HepG2 (cell line): ENCODE data around the gene RIIAD1. TPM values are rescaled to one million over a fixed set of nuclear protein-coding genes. Genes with fewer than 3 reads are reported as not detected.
A peak's percentile ranks its signal among the peaks of the same experiment; 100 is the strongest.

ENCODE experiments used
- DNMT1 ChIP-seq: sonication (generic); formaldehyde crosslinking; IDR thresholded peaks from 2 replicates; pipeline ENCODE4 v1.5.1; 2020; ENCODE audit warnings: mild to moderate bottlenecking, missing genetic modification reagents
- KMT2A ChIP-seq: sonication (generic); formaldehyde crosslinking; IDR thresholded peaks from 2 replicates; pipeline ENCODE4 v1.4.0; 2020; ENCODE audit warnings: missing genetic modification reagents
- NFKB2 ChIP-seq: sonication (generic); formaldehyde crosslinking; IDR thresholded peaks from 2 replicates; pipeline ENCODE4 v1.4.0; 2020; ENCODE audit warnings: missing genetic modification reagents, borderline replicate concordance
- TP53 ChIP-seq: sonication (generic); formaldehyde crosslinking; conservative IDR thresholded peaks from 2 replicates; pipeline ENCODE4 v1.4.0; 2020; ENCODE audit warnings: missing genetic modification reagents
- ZNF510 ChIP-seq: sonication (generic); formaldehyde crosslinking; IDR thresholded peaks from 2 replicates; pipeline ENCODE4 v1.4.0; 2020; ENCODE audit warnings: low read depth, mild to moderate bottlenecking, missing genetic modification reagents
- ZNF552 ChIP-seq: sonication (generic); formaldehyde crosslinking; IDR thresholded peaks from 2 replicates; pipeline ENCODE4 v1.9.0; 2022; ENCODE audit warnings: missing genetic modification reagents, mild to moderate bottlenecking, borderline replicate concordance
- ZNF883 ChIP-seq: sonication (generic); formaldehyde crosslinking; IDR thresholded peaks from 2 replicates; pipeline ENCODE4 v1.5.1; 2020; ENCODE audit warnings: mild to moderate bottlenecking, missing genetic modification reagents; ENCODE audit errors: not compliant biosample characterization
- ZSCAN25 ChIP-seq: sonication (generic); formaldehyde crosslinking; IDR thresholded peaks from 2 replicates; pipeline ENCODE4 v1.8.0; 2022; ENCODE audit warnings: mild to moderate bottlenecking, missing genetic modification reagents
- ZSCAN30 ChIP-seq: sonication (generic); formaldehyde crosslinking; IDR thresholded peaks from 2 replicates; pipeline ENCODE4 v1.5.0; 2020; ENCODE audit warnings: mild to moderate bottlenecking, missing genetic modification reagents
- polyA plus RNA-seq, 8 experiments: library from polyadenylated mRNA; depleted of rRNA in 3 of 8; stranded (reverse) in 7 of 8; unstranded in 1 of 8; fragments of >200 nt; fragmentation: Illumina TruSeq in 4 of 8; extraction: Trizol in 4 of 8; gene quantifications; 2 replicates each; pipeline versions ENCODE4 v1.2.1 to v1.2.3, GENCODE V29; 2011 to 2016; ENCODE audit warnings: low read depth in 4 of 8, missing spikeins in 1 of 8, mixed read lengths in 1 of 8; ENCODE audit not compliant: insufficient read depth in 1 of 8
- total RNA-seq, 5 experiments: library from RNA; depleted of rRNA; stranded (reverse); fragments of >200 nt; fragmentation: Illumina TruSeq; extraction: Trizol; gene quantifications; 2 replicates each; pipeline ENCODE4 v1.2.3, GENCODE V29; 2016; ENCODE audit warnings: low read depth in 1 of 5
- TF ChIP-seq, protein P1 (sequence below): sonication (generic); formaldehyde crosslinking; IDR thresholded peaks from 2 replicates; pipeline ENCODE4 v1.4.0; 2020; ENCODE audit warnings: missing genetic modification reagents
- TF ChIP-seq, protein P2 (sequence below): sonication (generic); formaldehyde crosslinking; IDR thresholded peaks from 2 replicates; pipeline ENCODE4 v1.5.1; 2020; ENCODE audit warnings: mild to moderate bottlenecking, moderate library complexity, missing genetic modification reagents
- TF ChIP-seq, protein P3 (sequence below): IDR thresholded peaks from 2 replicates; pipeline ENCODE4 v1.4.0; 2020; ENCODE audit warnings: mild to moderate bottlenecking, missing genetic modification reagents
- TF ChIP-seq, protein P4 (sequence below): sonication (generic); formaldehyde crosslinking; IDR thresholded peaks from 2 replicates; pipeline ENCODE4 v1.4.0; 2020; ENCODE audit warnings: mild to moderate bottlenecking, missing genetic modification reagents
- TF ChIP-seq, protein P5 (sequence below): sonication (generic); formaldehyde crosslinking; IDR thresholded peaks from 2 replicates; pipeline ENCODE4 v1.8.0; 2022; ENCODE audit warnings: missing genetic modification reagents, mild to moderate bottlenecking, borderline replicate concordance

RIIAD1 gene
- total and polyA plus RNA-seq, 2 of the 13 experiments (the other 11 are each of a cell fraction or from before 2014, with no cell fraction given) = not detected

DNA sequence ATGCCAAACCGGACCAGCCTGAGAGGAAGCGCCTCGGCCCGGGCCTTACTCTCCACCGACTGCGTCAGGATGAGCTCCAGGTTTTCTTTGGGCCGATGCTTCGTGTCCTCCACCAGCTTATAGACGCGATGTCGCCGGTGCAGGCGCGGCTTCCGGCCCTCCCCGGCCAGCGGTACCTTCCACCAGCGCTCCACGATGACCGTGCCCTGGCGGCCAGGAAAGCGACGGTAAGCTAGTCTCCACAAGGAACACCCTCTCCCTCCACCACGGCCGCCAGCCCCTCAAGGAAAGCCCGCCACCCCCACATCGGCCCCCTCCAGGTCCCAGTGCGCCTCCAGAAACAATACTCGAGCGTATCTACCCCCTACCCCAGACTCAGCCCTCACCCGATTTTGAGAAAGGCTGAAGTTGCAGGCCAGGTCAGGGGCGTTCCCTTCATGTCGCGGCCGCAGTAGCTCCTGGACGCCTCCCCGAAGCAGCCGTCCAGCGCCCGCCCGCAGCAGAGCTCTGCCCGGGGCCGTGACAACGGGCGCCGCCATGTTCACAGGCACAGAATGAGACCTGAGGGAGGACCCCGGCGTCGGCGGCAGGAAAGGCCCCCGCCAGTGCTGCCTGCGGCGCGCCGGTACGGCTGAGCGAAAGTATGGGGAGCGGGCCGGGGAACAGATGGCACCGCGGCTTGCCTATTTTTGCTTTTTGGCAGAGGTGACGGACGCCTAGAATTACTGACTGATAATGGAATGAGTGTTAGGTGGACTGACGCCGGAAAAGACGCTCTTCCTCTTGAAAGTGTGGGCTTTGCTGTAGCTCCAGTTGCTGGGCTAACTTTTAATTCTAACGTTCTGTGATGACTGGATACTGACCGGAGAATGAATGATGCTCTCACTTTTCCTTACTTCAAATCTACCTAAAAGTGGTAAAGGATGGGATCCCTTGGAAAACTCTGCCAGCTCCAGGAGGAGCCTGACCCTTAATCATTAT, 41.9 kb downstream of the RIIAD1 start, which contains the start of gene MRPL9 (continued):
- TF ChIP-seq ZSCAN30 (CRISPR knock-in tag) (peak; percentile 31; the same call in 1 of the 2 replicates), ZNF510 (CRISPR knock-in tag) (no peak), ZSCAN25 (CRISPR knock-in tag) (0 out of 2 replicates have a peak, but pooled peaks have one; percentile 44), DNMT1 (CRISPR knock-in tag) (0 out of 2 replicates have a peak, but pooled peaks have one; percentile 77), NFKB2 (CRISPR knock-in tag) (peak; percentile 82; the same call in 1 of the 2 replicates), ZNF552 (CRISPR knock-in tag) (no peak; the same call in 1 of the 2 replicates), TP53 (CRISPR knock-in tag) (peak; percentile 56), KMT2A (CRISPR knock-in tag) (peak; percentile 94), ZNF883 (CRISPR knock-in tag) (peak; percentile 79)
- TF ChIP-seq, protein P1, sequence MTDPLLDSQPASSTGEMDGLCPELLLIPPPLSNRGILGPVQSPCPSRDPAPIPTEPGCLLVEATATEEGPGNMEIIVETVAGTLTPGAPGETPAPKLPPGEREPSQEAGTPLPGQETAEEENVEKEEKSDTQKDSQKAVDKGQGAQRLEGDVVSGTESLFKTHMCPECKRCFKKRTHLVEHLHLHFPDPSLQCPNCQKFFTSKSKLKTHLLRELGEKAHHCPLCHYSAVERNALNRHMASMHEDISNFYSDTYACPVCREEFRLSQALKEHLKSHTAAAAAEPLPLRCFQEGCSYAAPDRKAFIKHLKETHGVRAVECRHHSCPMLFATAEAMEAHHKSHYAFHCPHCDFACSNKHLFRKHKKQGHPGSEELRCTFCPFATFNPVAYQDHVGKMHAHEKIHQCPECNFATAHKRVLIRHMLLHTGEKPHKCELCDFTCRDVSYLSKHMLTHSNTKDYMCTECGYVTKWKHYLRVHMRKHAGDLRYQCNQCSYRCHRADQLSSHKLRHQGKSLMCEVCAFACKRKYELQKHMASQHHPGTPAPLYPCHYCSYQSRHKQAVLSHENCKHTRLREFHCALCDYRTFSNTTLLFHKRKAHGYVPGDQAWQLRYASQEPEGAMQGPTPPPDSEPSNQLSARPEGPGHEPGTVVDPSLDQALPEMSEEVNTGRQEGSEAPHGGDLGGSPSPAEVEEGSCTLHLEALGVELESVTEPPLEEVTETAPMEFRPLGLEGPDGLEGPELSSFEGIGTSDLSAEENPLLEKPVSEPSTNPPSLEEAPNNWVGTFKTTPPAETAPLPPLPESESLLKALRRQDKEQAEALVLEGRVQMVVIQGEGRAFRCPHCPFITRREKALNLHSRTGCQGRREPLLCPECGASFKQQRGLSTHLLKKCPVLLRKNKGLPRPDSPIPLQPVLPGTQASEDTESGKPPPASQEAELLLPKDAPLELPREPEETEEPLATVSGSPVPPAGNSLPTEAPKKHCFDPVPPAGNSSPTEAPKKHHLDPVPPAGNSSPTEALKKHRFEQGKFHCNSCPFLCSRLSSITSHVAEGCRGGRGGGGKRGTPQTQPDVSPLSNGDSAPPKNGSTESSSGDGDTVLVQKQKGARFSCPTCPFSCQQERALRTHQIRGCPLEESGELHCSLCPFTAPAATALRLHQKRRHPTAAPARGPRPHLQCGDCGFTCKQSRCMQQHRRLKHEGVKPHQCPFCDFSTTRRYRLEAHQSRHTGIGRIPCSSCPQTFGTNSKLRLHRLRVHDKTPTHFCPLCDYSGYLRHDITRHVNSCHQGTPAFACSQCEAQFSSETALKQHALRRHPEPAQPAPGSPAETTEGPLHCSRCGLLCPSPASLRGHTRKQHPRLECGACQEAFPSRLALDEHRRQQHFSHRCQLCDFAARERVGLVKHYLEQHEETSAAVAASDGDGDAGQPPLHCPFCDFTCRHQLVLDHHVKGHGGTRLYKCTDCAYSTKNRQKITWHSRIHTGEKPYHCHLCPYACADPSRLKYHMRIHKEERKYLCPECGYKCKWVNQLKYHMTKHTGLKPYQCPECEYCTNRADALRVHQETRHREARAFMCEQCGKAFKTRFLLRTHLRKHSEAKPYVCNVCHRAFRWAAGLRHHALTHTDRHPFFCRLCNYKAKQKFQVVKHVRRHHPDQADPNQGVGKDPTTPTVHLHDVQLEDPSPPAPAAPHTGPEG (CRISPR knock-in tag) = peak; percentile 96
- TF ChIP-seq, protein P2, sequence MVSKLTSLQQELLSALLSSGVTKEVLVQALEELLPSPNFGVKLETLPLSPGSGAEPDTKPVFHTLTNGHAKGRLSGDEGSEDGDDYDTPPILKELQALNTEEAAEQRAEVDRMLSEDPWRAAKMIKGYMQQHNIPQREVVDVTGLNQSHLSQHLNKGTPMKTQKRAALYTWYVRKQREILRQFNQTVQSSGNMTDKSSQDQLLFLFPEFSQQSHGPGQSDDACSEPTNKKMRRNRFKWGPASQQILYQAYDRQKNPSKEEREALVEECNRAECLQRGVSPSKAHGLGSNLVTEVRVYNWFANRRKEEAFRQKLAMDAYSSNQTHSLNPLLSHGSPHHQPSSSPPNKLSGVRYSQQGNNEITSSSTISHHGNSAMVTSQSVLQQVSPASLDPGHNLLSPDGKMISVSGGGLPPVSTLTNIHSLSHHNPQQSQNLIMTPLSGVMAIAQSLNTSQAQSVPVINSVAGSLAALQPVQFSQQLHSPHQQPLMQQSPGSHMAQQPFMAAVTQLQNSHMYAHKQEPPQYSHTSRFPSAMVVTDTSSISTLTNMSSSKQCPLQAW (CRISPR knock-in tag) = peak; percentile 79
- TF ChIP-seq, protein P3, sequence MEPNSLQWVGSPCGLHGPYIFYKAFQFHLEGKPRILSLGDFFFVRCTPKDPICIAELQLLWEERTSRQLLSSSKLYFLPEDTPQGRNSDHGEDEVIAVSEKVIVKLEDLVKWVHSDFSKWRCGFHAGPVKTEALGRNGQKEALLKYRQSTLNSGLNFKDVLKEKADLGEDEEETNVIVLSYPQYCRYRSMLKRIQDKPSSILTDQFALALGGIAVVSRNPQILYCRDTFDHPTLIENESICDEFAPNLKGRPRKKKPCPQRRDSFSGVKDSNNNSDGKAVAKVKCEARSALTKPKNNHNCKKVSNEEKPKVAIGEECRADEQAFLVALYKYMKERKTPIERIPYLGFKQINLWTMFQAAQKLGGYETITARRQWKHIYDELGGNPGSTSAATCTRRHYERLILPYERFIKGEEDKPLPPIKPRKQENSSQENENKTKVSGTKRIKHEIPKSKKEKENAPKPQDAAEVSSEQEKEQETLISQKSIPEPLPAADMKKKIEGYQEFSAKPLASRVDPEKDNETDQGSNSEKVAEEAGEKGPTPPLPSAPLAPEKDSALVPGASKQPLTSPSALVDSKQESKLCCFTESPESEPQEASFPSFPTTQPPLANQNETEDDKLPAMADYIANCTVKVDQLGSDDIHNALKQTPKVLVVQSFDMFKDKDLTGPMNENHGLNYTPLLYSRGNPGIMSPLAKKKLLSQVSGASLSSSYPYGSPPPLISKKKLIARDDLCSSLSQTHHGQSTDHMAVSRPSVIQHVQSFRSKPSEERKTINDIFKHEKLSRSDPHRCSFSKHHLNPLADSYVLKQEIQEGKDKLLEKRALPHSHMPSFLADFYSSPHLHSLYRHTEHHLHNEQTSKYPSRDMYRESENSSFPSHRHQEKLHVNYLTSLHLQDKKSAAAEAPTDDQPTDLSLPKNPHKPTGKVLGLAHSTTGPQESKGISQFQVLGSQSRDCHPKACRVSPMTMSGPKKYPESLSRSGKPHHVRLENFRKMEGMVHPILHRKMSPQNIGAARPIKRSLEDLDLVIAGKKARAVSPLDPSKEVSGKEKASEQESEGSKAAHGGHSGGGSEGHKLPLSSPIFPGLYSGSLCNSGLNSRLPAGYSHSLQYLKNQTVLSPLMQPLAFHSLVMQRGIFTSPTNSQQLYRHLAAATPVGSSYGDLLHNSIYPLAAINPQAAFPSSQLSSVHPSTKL (CRISPR knock-in tag) = peak; percentile 41; the same call in 1 of the 2 replicates
- TF ChIP-seq, protein P4, sequence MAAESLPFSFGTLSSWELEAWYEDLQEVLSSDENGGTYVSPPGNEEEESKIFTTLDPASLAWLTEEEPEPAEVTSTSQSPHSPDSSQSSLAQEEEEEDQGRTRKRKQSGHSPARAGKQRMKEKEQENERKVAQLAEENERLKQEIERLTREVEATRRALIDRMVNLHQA = no peak
- TF ChIP-seq, protein P5, sequence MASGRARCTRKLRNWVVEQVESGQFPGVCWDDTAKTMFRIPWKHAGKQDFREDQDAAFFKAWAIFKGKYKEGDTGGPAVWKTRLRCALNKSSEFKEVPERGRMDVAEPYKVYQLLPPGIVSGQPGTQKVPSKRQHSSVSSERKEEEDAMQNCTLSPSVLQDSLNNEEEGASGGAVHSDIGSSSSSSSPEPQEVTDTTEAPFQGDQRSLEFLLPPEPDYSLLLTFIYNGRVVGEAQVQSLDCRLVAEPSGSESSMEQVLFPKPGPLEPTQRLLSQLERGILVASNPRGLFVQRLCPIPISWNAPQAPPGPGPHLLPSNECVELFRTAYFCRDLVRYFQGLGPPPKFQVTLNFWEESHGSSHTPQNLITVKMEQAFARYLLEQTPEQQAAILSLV (CRISPR knock-in tag) = peak; percentile 88
